Posterior cingulate gyrus (tissue), 11 donors: ENCODE results near the gene HRNR.
A peak's percentile ranks its signal among the peaks of the same experiment; 100 is the strongest.
"Not testable (repeated sequence)": the region's sequence is repeated elsewhere in the genome, so short reads cannot be mapped to it uniquely, and the experiment has no call there.

Source experiments
- DNase-seq, 10 donors: peaks; one replicate each; pipeline versions ENCODE4 v3.0.0 to v3.0.0-alpha.2; 2020 to 2021; ENCODE audit warnings: mixed read lengths in 3 of 10
- intact Hi-C: fragments of 100-400 bp; cut with DNase I; formaldehyde crosslinking; loops from one replicate; pipeline ENCODE4 v1.15.1; 2023

The HRNR gene

GRCh38 chr1:152224093-152224492, at the start of gene HRNR:
HRNR (minus strand) TSS chr1:152224193; CDS start chr1:152223253, 940 bp downstream.
- no peak for DNase-seq
- intact Hi-C loops, result no loop called here

DNA sequence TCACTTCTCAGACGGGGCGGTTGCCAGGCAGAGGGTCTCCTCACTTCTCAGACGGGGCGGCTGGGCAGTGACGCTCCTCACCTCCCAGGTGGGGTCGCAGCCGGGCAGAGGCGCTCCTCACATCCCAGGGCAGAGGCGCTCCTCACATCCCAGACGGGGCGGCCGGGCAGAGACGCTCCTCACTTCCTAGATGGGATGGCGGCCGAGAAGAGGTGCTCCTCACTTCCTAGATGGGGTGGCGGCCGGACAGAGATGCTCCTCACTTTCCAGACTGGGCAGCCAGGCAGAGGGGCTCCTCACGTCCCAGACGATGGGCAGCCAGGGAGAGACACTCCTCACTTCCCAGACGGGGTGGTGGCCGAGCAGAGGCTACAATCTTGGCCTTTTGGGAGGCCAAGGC, 32.4 kb upstream of the HRNR start:
- DNase-seq, result peak in 3 of 10 donors; percentile 39 to 66 (median 62)
- intact Hi-C loops, result not testable (repeated sequence)

DNA sequence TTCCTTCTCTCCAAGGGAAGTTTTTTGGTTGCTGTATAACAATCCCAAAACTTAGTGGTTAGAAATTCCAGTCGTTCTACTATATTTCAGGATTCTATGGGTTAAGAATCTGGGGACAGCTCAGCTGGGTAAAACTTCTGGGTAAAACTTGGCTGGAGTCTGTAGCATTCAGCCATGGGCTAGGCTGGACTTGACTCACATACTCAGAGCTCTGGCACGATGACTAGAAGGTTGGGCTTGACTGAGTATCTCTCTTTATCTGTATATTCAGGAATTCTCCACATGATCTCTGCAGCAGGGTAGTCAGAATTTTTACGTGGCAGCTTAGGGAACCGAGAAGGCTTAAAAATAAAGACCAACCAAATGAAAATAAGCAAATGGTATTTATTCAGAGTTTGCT, 28.2 kb upstream of the HRNR start:
- intact Hi-C loops, result no loop called here
- DNase-seq, result no peak

- intact Hi-C loops, result no loop called here
- no peak for DNase-seq
Measured at GRCh38 chr1:152251391-152251790, 27.4 kb upstream of the HRNR start.

GRCh38 chr1:152247316-152247715, 23.3 kb upstream of the HRNR start:
- intact Hi-C loops, result no loop called here
- no peak for DNase-seq

- no peak for DNase-seq
- intact Hi-C loops, result no loop called here
Measured at GRCh38 chr1:152244576-152245273, 20.7 kb upstream of the HRNR start.

- DNase-seq, result no peak
- intact Hi-C loops, result no loop called here
Measured at GRCh38 chr1:152237093-152237492, 13.1 kb upstream of the HRNR start.

DNA sequence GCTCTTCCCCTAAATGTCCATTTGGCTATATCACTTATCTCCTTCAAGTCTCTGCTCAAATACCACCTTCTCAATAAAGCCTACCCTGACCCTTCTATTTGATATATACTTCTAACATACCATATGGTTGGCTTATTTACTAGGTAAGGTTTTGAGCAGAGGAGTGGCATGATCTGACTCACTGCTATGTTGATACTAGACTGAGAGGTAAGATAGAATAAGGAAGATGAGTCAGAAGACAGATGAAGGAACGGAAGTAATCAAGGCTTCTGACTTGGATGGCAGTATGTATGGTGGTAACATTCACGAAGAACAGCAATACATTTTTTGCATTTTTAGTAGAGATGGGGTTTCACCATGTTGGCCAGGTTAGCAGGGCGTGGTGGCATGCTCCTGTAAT, 4.8 kb upstream of the HRNR start:
- intact Hi-C loops, result no loop called here
- DNase-seq, result no peak

DNA sequence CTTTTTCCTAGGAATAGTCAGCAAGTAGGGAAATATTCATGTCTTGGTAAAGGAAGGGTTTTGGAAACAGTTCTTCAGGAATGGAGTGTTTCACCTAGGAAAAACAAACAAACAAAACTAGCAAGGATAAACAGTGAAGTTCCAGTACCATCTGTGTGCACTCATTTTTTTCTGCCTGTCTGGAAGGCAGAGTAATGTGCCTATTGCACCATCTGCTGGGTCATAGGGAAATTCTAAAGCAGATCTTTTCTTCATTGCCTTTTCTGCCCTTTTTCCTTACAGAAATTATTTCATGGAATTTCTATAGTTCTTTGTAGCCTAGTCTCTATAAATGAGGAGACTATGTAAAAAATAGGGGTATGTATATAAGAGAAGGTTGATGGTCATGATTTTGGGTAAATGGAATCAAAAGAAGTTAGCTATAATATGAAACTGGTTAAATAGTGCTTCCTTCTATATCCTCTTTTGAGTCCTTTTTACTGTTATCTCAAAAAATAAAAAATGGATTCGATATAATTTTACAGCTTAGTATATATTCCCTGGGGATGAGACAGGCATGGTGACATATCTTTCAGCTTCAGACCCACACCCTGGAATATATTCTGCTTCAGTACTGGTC, 3.4 kb upstream of the HRNR start:
- intact Hi-C loops, result no loop called here
- no peak for DNase-seq

- intact Hi-C loops, result no loop called here
- no peak for DNase-seq
Measured at GRCh38 chr1:152225678-152226077, 1.7 kb upstream of the HRNR start.

DNA sequence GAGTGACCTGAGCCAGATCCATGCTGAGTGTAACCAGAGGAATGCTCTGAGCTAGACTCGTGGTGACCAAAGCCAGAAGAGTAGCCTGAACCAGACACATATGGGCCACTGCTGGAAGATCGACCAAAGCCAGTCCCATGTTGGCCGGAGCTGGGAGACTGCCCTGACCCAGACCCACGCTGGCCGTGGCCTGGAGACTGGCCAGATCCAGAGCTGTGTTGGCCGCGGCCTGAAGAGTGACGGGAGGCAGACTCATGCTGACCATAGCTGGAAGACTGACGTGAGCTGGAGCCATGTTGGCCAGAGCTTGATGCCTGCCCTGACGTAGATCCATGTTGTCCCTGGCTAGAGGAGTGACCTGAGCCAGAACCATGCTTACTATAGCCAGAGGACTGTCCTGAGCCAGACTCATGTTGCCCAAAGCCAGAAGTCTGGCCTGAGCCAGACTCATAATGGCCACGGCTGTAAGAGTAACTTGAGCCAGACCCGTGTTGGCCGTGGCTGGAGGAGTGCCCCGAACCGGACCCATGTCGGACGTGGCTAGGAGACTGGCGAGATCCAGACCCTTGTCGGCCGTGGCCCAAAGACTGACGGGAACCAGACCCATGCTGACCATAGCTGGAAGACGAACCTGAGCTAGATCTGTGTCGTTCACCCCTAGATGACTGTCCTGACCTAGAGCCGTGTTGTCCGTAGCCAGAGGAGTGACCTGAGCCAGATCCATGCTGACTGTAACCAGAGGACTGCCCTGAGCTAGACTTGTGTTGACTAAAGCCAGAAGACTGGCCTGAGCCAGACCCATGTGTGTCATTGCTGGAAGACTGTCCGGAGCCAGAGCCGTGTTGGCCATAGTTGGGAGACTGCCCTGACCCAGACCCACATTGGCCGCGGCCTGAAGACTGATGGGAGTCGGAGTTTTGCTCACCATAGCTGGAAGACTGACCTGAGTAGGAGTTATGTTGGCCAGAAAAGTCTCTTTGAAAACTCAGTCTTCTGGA, 3.5 kb downstream of the HRNR start:
- DNase-seq, result peak in 3 of 10 donors; percentile 49 to 81 (median 64)
- intact Hi-C loops, result no loop called here

GRCh38 chr1:152219438-152219837, 4.6 kb downstream of the HRNR start:
- intact Hi-C loops, result not testable (repeated sequence)

DNA sequence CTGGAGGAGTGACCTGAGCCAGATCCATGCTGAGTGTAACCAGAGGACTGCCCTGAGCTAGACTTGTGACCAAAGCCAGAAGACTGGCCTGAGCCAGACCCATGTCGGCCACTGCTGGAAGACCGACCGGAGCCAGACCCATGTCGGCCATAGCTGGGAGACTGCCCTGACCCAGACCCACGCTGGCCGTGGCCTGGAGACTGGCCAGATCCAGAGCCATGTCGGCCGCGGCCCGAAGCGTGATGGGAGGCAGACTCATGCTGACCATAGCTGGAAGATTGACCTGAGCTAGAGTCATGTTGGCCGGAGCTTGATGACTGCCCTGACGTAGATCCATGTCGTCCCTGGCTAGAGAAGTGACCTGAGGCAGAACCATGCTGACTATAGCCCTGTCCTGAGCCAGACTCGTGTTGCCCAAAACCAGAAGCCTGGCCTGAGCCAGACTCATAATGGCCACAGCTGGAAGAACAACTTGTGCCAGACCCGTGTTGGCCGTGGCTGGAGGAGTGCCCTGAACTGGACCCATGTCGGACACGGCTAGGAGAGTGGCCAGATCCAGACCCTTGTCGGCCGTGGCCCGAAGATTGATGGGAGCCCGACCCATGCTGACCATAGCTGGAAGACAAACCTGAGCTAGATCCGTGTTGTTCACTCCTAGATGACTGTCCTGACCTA, 5.1 kb downstream of the HRNR start:
- DNase-seq, result peak in 2 of 10 donors; percentile 78 to 82
- intact Hi-C loops, result no loop called here

More at GRCh38 chr1:152219438-152219837, 4.6 kb downstream of the HRNR start:
- peak in 2 of 10 donors; percentile 61 to 85 for DNase-seq

- DNase-seq, result peak in 3 of 10 donors; percentile 77 to 87 (median 81)
- intact Hi-C loops, result not testable (repeated sequence)
Measured at GRCh38 chr1:152215604-152216003, 8.4 kb downstream of the HRNR start.

DNA sequence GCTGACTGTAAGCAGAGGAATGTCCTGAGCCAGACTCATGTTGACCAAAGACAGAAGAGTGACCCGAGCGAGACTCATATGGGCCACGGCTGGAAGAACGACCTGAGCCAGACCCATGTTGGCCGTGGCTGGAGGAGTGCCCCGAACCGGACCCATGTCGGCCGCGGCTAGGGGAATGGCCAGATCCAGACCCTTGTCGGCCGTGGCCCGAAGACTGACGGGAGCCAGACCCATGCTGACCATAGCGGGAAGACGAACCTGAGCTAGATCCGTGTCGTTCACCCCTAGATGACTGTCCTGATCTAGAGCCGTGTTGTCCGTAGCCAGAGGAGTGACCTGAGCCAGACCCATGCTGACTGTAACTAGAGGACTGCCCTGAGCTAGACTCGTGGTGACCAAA, 9.1 kb downstream of the HRNR start:
- peak in 3 of 10 donors; percentile 66 to 85 (median 84) for DNase-seq
- intact Hi-C loops, result not testable (repeated sequence)

GRCh38 chr1:152198982-152199381, 25.0 kb downstream of the HRNR start:
- DNase-seq, result no peak
- intact Hi-C loops, result no loop called here

DNA sequence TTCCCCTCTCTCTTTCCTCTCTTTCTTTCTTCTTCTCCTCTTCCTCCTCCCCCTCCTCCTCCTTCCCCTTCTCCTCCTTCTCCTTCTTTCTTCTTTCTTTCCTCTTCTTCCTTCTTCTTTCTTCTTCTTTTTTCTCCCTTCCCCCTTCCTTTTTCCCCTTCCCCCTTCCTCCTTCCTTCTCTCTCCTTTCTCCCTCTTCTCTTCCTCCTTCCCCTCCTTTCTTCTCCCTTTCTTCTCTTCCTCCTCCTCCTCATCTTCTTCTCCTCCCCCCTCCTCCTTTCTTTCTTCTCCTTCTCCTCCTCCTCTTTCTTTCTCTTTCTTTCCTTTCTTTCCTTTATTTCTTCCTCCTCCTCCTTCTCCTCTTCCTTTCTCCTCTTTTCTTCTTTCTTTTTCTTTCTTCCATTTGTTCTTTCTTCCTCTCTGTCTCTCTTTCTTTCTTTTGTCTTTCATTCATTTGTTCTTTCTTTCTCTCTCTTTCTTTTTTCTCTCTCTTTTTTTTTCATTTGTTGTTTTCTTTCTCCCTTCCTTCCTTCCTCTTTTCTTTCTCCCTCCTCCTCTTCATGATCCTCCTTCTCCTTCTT, 26.5 kb downstream of the HRNR start:
- intact Hi-C loops, result no loop called here
- no peak for DNase-seq

DNA sequence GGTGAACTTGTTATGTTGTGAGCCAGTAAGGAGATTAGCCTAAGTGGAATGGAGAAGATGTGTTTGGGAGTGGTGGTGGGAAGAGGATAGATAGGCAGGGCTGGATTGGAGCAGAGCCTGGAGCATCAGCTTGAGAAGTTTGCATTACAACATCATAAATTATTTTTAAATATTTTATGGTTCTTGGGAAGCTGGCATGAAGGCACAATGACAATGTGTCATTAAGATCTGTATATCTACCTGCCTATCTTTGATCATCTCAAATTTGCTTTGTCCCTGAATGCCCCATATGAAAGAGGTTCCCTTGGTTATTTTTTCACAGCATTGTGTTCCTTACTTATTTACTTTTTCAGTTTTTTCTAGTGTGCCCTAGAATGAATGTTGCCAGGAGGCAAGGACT, 32.3 kb downstream of the HRNR start:
- DNase-seq, result no peak
- intact Hi-C loops, result no loop called here

- DNase-seq, result no peak
- intact Hi-C loops, result no loop called here
Measured at GRCh38 chr1:152191260-152191659, 32.7 kb downstream of the HRNR start.

- DNase-seq, result no peak
- intact Hi-C loops, result loop anchor here (1.0 kb wide), 2 partner anchors 250 to 268 kb away; no protein-coding TSS in a partner anchor
Measured at GRCh38 chr1:152190589-152190988, 33.4 kb downstream of the HRNR start.
